Astrocyte of the hippocampus (primary cell): Measurements from ENCODE around the gene TMEM244.
A peak's percentile ranks its signal among the peaks of the same experiment; 100 is the strongest.
"Not testable (repeated sequence)": the region's sequence is repeated elsewhere in the genome, so short reads cannot be mapped to it uniquely, and the experiment has no call there.

Experiments used
- DNase-seq: peaks from one replicate; pipeline ENCODE4 v3.0.0; 2011; ENCODE audit warnings: low read depth, low spot score

Gene TMEM244

DNA sequence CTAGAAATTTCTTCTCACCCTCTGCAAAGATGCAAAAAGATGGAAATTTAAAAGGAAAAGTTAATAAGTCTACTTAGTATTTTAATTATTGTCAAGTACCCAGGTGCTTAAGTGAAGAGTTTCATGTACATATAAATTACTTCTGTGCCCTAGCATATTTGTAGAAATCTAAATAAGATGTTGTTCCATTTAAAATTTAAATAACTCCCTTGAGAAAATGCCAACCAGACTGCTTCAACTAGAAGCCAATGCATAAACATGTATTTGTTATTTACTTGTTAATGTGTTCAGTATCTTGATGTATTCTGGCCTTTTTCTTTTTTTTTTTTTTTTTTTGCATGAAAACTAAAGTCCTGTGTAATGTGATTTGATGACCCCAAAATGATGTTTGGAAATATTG, 6.3 kb upstream of the TMEM244 start:
- no peak for DNase-seq

DNA sequence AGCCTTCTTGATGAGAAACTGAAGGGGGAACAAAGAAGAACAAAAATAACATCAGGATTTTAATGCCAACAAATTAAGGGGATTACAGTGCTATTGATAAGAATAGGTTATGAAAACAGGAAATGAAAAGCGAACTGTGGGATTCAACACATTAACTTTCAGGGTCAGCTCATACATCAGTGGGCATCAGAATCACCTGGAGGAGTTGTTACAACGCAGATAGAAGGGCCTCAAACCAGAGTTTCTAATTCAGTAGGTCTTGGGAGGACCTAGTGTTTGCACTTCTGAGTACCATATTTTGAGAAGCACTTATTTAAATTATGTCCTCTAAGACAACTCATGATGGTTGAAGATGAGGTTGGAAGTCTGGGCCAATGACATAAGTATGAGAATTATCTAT, 5.6 kb upstream of the TMEM244 start:
- DNase-seq, result no peak

- DNase-seq, result no peak
Measured at GRCh38 chr6:129866256-129866655, 5.1 kb upstream of the TMEM244 start.

- DNase-seq, result no peak
Measured at GRCh38 chr6:129865013-129865412, 3.9 kb upstream of the TMEM244 start.

DNA sequence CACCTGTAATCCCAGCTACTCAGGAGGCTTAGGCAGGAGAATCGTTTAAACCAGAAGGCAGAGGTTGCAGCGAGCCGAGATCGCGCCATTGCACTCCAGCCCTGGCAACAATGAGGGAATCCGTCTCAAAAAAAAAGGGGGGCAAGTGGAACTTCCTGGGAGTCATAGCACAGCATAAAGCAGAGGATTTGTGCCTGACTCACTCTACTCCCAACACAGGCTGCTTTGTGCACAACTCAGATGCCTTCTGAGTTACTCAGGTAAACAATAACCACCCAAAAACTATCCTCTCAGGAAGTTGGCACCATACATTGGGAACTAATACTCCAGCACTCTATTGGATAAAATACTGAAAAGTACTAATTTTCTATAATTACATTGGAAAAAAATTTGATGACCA, 2.5 kb upstream of the TMEM244 start:
- peak; percentile 67 for DNase-seq

GRCh38 chr6:129859524-129859923, 1.6 kb downstream of the TMEM244 start:
- peak; percentile 68 for DNase-seq

GRCh38 chr6:129857838-129858237, 3.3 kb downstream of the TMEM244 start:
- DNase-seq, result no peak

DNA sequence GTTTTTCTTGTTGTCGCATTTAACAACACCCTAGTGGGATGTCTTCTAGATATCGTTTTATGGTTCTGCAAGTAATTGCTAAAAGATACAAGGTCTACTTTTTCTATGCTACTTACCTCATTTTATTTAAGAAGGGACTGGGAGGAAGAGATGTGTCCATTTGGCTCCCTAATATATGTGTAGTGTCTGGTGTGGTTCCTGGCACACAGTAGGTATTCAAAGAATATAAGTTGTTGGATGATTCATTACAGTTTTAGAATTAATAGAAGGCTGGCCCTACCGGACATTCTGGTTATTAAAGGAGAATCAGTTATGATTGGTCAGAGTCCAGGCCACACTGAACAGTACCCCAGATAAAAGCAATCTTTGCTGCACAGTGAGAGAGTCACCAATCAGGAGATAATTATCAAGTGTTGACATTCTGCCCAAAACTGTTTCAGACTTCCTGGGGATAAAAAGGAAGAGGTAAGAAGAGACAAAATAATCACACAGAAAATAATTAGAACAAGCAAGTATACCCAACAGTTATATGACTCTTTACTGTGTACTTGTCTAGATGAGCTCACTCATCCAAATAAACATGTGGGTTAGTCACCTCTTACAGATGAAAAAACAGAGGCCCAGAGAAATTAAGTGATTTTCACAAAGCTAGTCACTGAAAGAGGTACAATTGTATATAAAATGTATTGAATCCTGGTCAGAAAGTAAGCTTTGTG, 7.0 kb downstream of the TMEM244 start:
- DNase-seq, result peak; percentile 52

DNA sequence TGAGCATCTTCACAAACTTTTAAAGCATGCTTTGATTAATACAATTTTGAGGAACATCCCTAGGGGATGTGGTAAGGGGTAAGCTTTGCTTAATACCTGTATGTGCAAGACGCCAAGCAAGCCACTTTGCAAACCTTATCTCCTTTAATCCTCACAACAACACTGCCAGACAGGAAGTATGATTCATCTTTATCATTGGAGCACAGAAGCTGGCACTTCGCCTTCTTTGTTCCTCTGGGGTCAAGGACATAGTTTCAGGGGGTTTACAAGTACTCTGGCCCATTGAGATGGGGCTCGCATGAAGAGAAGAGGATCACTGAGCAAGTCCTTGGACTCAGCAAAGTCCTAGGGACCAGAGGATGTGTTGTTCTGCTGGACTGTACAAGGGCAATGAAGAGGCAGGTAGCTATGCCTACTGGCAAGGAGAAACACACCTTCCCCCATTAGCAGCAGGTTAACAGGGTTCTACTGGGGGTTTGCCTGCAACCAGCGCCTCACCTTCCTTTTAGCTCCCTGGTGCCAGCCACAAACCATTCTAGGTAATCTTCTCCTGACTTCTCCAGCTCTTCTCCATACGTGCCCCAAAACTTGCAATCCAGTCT, 8.8 kb downstream of the TMEM244 start:
- DNase-seq, result no peak

- DNase-seq, result peak; percentile 36
Measured at GRCh38 chr6:129849456-129849855, 11.7 kb downstream of the TMEM244 start.

GRCh38 chr6:129846761-129847160, 14.4 kb downstream of the TMEM244 start:
- no peak for DNase-seq

- no peak for DNase-seq
Measured at GRCh38 chr6:129845696-129846095, 15.4 kb downstream of the TMEM244 start.

GRCh38 chr6:129844118-129844891, 16.8 kb downstream of the TMEM244 start:
- DNase-seq, result peak; percentile 76

DNA sequence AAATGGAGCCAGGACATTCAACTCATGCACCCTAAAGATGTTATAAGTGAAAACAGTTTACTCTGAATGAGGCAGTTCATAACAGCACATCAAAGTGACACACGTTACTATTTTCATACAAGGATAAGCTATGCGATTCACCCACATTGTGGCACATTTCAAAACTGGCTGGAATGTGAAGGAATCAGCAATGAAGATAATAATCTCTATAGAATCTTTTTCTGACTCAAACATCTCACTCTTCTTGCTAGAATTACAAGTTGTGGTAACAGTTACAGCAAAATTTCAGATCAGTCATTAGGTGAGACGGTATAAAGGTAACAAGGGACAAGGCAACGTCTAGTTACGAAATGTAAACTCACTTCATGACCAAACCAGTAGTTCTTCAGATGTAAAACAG, 17.5 kb downstream of the TMEM244 start:
- no peak for DNase-seq

GRCh38 chr6:129842881-129843409, 18.2 kb downstream of the TMEM244 start:
- no peak for DNase-seq

DNA sequence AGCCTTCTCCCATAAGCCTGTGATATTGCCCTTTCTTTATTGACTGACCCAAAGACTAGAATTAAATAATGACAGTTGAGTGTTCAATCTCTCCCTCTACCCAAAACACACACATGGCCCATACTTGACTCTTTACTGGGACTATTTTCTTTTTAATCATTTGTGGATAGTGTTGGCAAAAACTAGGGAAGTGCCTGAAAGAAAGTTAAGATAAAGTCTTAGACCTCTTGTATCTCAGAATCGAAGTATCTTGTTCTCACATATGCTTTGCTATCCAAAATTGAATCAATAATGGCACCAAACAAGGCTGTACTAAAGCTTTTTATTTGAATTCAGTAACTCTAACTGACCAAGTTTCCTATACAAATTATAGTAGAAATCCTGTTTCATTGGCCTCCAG, 19.0 kb downstream of the TMEM244 start:
- DNase-seq, result no peak

GRCh38 chr6:129839562-129839961, 21.6 kb downstream of the TMEM244 start:
- not testable (repeated sequence) for DNase-seq

GRCh38 chr6:129835691-129836090, 25.4 kb downstream of the TMEM244 start:
- DNase-seq, result no peak

- DNase-seq, result no peak
Measured at GRCh38 chr6:129832299-129832698, 28.8 kb downstream of the TMEM244 start.

DNA sequence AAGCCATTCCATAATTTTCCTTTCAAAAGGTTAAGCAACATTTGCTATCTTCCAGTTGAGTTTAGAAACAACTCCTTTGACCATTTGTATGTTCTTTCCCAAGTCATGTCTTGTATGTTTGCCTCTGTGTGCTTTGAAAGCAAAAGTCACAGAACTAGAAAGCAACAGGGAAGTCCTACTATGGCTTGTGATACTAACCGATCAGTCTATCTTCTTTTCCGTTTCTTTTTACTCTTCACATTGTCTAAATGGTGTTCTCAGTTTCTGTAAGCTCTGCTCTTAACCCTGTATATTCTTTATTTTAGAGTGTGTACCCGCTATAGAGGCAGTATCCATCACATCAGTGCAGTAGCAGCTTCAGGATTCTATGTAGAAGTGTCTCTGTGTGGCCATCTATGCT, 32.9 kb downstream of the TMEM244 start:
- no peak for DNase-seq

DNA sequence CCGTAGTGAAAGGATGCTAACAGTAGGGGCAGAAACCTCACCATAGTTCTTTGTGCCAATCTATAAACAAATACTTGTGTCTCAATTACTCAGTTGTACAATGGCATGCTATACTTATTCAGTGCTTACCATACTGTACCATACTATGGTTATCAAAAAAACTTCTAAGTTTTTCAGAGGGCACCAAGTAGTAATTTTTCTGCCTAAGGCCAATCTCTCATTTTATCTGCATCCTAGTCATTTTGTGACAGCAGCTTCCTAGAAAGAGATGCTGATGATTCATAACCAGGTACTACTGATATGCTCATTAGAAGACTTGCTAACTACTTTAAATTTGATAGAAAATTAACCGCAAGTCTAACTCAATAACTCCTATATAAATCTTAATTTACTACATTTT, 42.9 kb downstream of the TMEM244 start:
- DNase-seq, result no peak

GRCh38 chr6:129817821-129818220, 43.3 kb downstream of the TMEM244 start:
- DNase-seq, result no peak

- DNase-seq, result no peak
Measured at GRCh38 chr6:129817332-129817731, 43.8 kb downstream of the TMEM244 start.
